ENCODE measurements around the gene SETDB2. TPM values are rescaled to one million over a fixed set of nuclear protein-coding genes. Genes with fewer than 3 reads are reported as not detected.
"Not testable (repeated sequence)": the region's sequence is repeated elsewhere in the genome, so short reads cannot be mapped to it uniquely, and the experiment has no call there.

Gene SETDB2
- total RNA-seq, 1 experiment from 2014 or later, result 5.2 TPM

DNA sequence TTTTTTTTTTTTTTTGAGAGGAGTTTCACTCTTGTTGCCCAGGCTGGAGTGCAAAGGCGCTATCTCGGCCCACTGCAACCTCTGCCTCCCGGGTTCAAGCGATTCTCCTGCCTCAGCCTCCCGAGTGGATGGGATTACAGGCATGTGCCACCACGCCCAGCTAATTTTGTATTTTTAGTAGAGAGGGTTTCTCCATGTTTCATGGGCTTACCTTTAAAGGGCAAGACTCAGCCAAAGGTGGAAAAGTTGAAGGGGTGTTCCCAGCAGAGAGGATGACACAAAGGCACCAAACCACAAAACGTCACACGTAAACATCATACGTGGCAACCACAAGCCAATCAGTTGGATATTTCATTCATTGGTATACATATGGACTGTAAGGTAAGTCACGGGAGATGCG is 52.8 kb downstream of the SETDB2 start:
- not testable (repeated sequence) for DNase-seq (ENCODE audit: low read depth, low spot score); H3K4me2 ChIP-seq (ENCODE audit: low read length); BruUV-seq (replicated peaks)

DNA sequence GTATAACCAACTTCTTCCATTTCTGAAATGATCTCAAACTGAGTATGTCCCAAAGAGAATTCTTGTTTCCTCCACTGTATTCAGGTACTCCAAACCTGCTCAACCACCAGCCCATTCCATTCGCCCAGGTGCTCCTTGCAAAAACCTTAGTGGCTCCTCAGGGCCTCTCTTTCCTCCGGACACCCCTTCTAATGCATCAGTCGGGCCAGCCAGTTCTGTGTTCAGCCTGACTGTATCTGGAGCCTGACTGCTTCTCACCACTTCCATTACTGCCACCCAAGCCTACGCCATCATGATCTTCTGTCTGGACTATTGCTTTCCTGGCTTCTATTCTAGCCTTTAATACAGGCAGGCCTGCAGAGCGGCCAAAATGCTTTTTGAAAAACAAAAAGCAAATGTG is 53.2 kb downstream of the SETDB2 start:
- ChIA-PET POLR2A (no interaction called here), RAD21 (ENCODE audit: low non-redundant PET in 1 of 2, low total read pairs in 2 of 2, uncharacterized antibody in 2 of 2, unreplicated experiment in 2 of 2) (no interaction called here), CTCF (no interaction called here)
- Histone ChIP-seq H3K4me2 (ENCODE audit: low read length) (no peak overlapping the region), H4K20me1 (ENCODE audit: insufficient read depth) (no peaks in the 10 kb centered on the region), H3K27me3 (ENCODE audit: insufficient read depth, low read length) (no peaks in the 10 kb centered on the region), H2AFZ (ENCODE audit: low read depth, low read length, poor library complexity, severe bottlenecking) (no peak overlapping the region), H3K4me3 (replicated peaks in 1 of 2; ENCODE audit: low read depth in 1 of 2, low read length in 2 of 2) (no peak overlapping the region), H3K27ac (ENCODE audit: low read depth, low read length) (no peak overlapping the region), H3K36me3 (ENCODE audit: control insufficient read depth in 1 of 2, insufficient read depth in 2 of 2, low read length in 2 of 2) (no peaks in the 10 kb centered on the region), H3K79me2 (ENCODE audit: insufficient read depth, low read length) (no peaks in the 10 kb centered on the region), H3K9me2 (ENCODE audit: insufficient read depth) (no peaks in the 10 kb centered on the region), H3K4me1 (ENCODE audit: control insufficient read depth in 1 of 2, insufficient read depth in 2 of 2, low read length in 2 of 2) (peaks cover 11 to 21% of the 10 kb centered on the region in 2 experiments; a peak in 3 of 4 replicates), H3K9ac (ENCODE audit: low read length) (no peak overlapping the region), H3K9me3 (ENCODE audit: control insufficient read depth in 1 of 2, insufficient read depth in 1 of 2, low read depth in 1 of 2, low read length in 2 of 2) (no peaks in the 10 kb centered on the region)
- intact Hi-C loops (cut with micrococcal nuclease), result no loop called here
- ATAC-seq (no peak), DNase-seq (ENCODE audit: low read depth, low spot score) (no peak)
- TF ChIP-seq EZH2phosphoT487 (IDR thresholded peaks at IDR 0.05; ENCODE audit: borderline replicate concordance) (no peak), ZNF274 (IDR thresholded peaks at IDR 0.05; ENCODE audit: low read depth, low read length) (no peak), TCF7L2 (IDR thresholded peaks at IDR 0.05; ENCODE audit: borderline replicate concordance, extremely low read depth, insufficient read depth, insufficient read length) (no peak), EGR1 (IDR thresholded peaks at IDR 0.05; ENCODE audit: low read depth) (no peak), POLR2A (IDR thresholded peaks at IDR 0.05; ENCODE audit: borderline replicate concordance, extremely low read depth, insufficient read depth, insufficient read length) (no peak), JUND (IDR thresholded peaks at IDR 0.05) (no peak), POLR2AphosphoS5 (IDR thresholded peaks at IDR 0.05; ENCODE audit: low read depth, low read length) (no peak), YY1 (IDR thresholded peaks at IDR 0.05; ENCODE audit: extremely low read depth, insufficient replicate concordance, low read depth, low read length) (no peak), SRF (IDR thresholded peaks at IDR 0.05; ENCODE audit: low read depth) (no peak), FOSL1 (IDR thresholded peaks at IDR 0.05; ENCODE audit: low read depth) (no peak), RAD21 (IDR thresholded peaks at IDR 0.05; ENCODE audit: low read depth) (no peak), SIN3A (IDR thresholded peaks at IDR 0.05; ENCODE audit: low read depth) (no peak)
- TF ChIP-seq, protein P1, sequence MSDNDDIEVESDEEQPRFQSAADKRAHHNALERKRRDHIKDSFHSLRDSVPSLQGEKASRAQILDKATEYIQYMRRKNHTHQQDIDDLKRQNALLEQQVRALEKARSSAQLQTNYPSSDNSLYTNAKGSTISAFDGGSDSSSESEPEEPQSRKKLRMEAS (IDR thresholded peaks at IDR 0.05), result no peak
- TF ChIP-seq, protein P2, sequence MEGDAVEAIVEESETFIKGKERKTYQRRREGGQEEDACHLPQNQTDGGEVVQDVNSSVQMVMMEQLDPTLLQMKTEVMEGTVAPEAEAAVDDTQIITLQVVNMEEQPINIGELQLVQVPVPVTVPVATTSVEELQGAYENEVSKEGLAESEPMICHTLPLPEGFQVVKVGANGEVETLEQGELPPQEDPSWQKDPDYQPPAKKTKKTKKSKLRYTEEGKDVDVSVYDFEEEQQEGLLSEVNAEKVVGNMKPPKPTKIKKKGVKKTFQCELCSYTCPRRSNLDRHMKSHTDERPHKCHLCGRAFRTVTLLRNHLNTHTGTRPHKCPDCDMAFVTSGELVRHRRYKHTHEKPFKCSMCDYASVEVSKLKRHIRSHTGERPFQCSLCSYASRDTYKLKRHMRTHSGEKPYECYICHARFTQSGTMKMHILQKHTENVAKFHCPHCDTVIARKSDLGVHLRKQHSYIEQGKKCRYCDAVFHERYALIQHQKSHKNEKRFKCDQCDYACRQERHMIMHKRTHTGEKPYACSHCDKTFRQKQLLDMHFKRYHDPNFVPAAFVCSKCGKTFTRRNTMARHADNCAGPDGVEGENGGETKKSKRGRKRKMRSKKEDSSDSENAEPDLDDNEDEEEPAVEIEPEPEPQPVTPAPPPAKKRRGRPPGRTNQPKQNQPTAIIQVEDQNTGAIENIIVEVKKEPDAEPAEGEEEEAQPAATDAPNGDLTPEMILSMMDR (IDR thresholded peaks at IDR 0.05 in 2 of 3, conservative IDR thresholded peaks at IDR 0.05 in 1 of 3; ENCODE audit: borderline replicate concordance in 1 of 3, insufficient read depth in 1 of 3, low read depth in 2 of 3, low read length in 2 of 3), result no peak
- TF ChIP-seq, protein P3, sequence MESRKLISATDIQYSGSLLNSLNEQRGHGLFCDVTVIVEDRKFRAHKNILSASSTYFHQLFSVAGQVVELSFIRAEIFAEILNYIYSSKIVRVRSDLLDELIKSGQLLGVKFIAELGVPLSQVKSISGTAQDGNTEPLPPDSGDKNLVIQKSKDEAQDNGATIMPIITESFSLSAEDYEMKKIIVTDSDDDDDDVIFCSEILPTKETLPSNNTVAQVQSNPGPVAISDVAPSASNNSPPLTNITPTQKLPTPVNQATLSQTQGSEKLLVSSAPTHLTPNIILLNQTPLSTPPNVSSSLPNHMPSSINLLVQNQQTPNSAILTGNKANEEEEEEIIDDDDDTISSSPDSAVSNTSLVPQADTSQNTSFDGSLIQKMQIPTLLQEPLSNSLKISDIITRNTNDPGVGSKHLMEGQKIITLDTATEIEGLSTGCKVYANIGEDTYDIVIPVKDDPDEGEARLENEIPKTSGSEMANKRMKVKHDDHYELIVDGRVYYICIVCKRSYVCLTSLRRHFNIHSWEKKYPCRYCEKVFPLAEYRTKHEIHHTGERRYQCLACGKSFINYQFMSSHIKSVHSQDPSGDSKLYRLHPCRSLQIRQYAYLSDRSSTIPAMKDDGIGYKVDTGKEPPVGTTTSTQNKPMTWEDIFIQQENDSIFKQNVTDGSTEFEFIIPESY (IDR thresholded peaks at IDR 0.05; ENCODE audit: extremely low read depth, insufficient replicate concordance, low read length), result no peak
- TF ChIP-seq, protein P4, sequence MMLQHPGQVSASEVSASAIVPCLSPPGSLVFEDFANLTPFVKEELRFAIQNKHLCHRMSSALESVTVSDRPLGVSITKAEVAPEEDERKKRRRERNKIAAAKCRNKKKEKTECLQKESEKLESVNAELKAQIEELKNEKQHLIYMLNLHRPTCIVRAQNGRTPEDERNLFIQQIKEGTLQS (IDR thresholded peaks at IDR 0.05), result no peak
- BruUV-seq (replicated peaks), result TSS peak; percentile 42

More for the DNA sequence above, 52.8 kb downstream of the SETDB2 start:
- H3K36me3 ChIP-seq (ENCODE audit: control insufficient read depth in 1 of 2, insufficient read depth in 2 of 2, low read length in 2 of 2); H3K79me2 ChIP-seq (ENCODE audit: insufficient read depth, low read length); H3K27me3 ChIP-seq (ENCODE audit: insufficient read depth, low read length); CTCF ChIA-PET; ATAC-seq; H2AFZ ChIP-seq (ENCODE audit: low read depth, low read length, poor library complexity, severe bottlenecking); H3K9me2 ChIP-seq (ENCODE audit: insufficient read depth); H3K9ac ChIP-seq (ENCODE audit: low read length); H3K27ac ChIP-seq (ENCODE audit: low read depth, low read length); RAD21 ChIA-PET (ENCODE audit: low non-redundant PET in 1 of 2, low total read pairs in 2 of 2, uncharacterized antibody in 2 of 2, unreplicated experiment in 2 of 2); H4K20me1 ChIP-seq (ENCODE audit: insufficient read depth); H3K4me3 ChIP-seq (replicated peaks in 1 of 2; ENCODE audit: low read depth in 1 of 2, low read length in 2 of 2); intact Hi-C loops (cut with micrococcal nuclease); H3K9me3 ChIP-seq (ENCODE audit: control insufficient read depth in 1 of 2, insufficient read depth in 1 of 2, low read depth in 1 of 2, low read length in 2 of 2): not testable (repeated sequence)
- peaks cover 11 to 21% of the 10 kb centered on the region in 2 experiments; a peak in 3 of 4 replicates for H3K4me1 ChIP-seq (ENCODE audit: control insufficient read depth in 1 of 2, insufficient read depth in 2 of 2, low read length in 2 of 2)
- POLR2A ChIA-PET, result interaction anchor here (1.3 kb wide), 1 partner anchor 31 kb away, joined by 3 read pairs; no protein-coding TSS in a partner anchor
